ENCODE measurements around the gene HLCS. TPM values are rescaled to one million over a fixed set of nuclear protein-coding genes. Genes with fewer than 3 reads are reported as not detected.

Gene HLCS
- total RNA-seq, 6 experiments from 2014 or later: 20.3 to 24.5 (median 22.2) TPM

- Mint-ChIP-seq H3K9me3 (no peaks in the 10 kb centered on the region), H3K36me3 (ENCODE audit: low read depth) (peaks cover 3% of the 10 kb centered on the region; the same call in 1 of the 2 replicates), H3K27me3 (ENCODE audit: insufficient read depth) (peaks cover 2% of the 10 kb centered on the region; the same call in 1 of the 2 replicates), H3K27ac (no peak overlapping the region), H3K4me3 (no peak overlapping the region), H3K4me1 (ENCODE audit: low read depth) (peaks cover 16% of the 10 kb centered on the region)
- no peak for TF ChIP-seq CTCF (IDR thresholded peaks at IDR 0.05)
- DNase-seq: no peak
Observed at GRCh38 chr21:36804874-36805611, 161.4 kb downstream of the HLCS start.

DNA sequence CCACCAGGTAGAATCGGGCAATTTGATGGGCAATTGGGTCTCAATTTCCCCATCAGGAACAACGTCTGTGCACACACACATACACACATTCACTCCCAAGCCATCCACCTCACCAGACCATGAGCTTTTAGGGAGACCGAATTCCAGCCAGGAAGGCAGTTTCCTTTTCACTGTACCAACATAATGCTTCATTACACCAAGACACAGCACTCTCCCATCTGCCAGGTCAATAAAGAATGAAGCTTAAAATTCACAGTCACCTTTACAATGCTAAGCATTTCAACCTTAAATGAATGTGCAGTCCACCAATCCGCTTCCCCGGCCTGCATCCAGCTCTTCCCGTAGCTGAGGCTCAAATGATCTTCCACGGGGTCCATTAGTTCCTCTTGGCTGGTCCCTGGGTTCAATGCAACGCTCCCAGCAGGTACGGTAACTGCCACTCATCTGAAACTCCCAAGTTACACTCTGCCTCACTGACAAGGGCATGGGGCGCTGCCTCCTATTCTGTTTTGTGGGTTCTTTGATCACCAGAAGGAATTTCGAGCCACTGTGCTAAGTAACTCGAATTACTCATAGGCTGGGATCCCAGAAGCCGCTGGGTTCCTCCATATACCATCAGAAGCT lies 162.5 kb downstream of the HLCS start:
- H3K27me3 Mint-ChIP-seq (ENCODE audit: insufficient read depth): peaks cover 2% of the 10 kb centered on the region; the same call in 1 of the 2 replicates
- H3K27ac Mint-ChIP-seq: no peak overlapping the region
- no peak overlapping the region for H3K4me3 Mint-ChIP-seq

GRCh38 chr21:36803051-36803645 lies 163.3 kb downstream of the HLCS start:
- Mint-ChIP-seq H3K27ac (no peak overlapping the region), H3K9me3 (no peaks in the 10 kb centered on the region), H3K4me3 (no peak overlapping the region), H3K36me3 (ENCODE audit: low read depth) (peaks cover 10% of the 10 kb centered on the region), H3K4me1 (ENCODE audit: low read depth) (peaks cover 27% of the 10 kb centered on the region), H3K27me3 (ENCODE audit: insufficient read depth) (peaks cover 2% of the 10 kb centered on the region; the same call in 1 of the 2 replicates)
- no peak for DNase-seq
- TF ChIP-seq CTCF (IDR thresholded peaks at IDR 0.05): no peak

More for the DNA sequence above, 162.5 kb downstream of the HLCS start:
- no peaks in the 10 kb centered on the region for H3K9me3 Mint-ChIP-seq
- peaks cover 27% of the 10 kb centered on the region for H3K4me1 Mint-ChIP-seq (ENCODE audit: low read depth)
- peaks cover 8% of the 10 kb centered on the region for H3K36me3 Mint-ChIP-seq (ENCODE audit: low read depth)
- no peak for TF ChIP-seq CTCF (IDR thresholded peaks at IDR 0.05)
- DNase-seq: no peak

DNA sequence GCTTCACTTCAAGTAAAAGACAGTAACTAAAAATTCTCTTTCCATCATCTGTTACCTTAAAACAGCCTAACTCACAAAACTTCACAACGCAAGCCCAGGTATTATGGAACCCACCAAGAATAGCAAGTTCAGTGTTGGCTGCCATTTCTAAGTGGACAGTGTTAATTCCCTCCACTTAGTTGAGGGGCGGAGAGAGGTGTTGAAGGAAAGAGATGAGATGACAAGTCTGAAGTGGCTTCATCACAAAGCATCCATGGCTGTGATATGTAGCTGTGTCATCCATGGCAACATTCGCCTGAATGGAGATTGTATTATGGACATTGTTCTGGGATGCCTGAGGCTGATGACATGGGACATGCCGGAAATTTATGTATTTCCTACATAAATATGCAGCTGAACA lies 165.7 kb downstream of the HLCS start:
- H3K4me1 Mint-ChIP-seq (ENCODE audit: low read depth): peaks cover 17% of the 10 kb centered on the region
- TF ChIP-seq CTCF (IDR thresholded peaks at IDR 0.05): no peak
- no peak overlapping the region for H3K4me3 Mint-ChIP-seq
- H3K36me3 Mint-ChIP-seq (ENCODE audit: low read depth): peaks cover 19% of the 10 kb centered on the region
- no peaks in the 10 kb centered on the region for H3K27me3 Mint-ChIP-seq (ENCODE audit: insufficient read depth)
- H3K27ac Mint-ChIP-seq: no peak overlapping the region
- H3K9me3 Mint-ChIP-seq: peaks cover 11% of the 10 kb centered on the region
- DNase-seq: no peak

GRCh38 chr21:36799869-36800268 lies 166.6 kb downstream of the HLCS start:
- DNase-seq: peak; percentile 7
- no peak for TF ChIP-seq CTCF (IDR thresholded peaks at IDR 0.05)
- Mint-ChIP-seq H3K27me3 (ENCODE audit: insufficient read depth) (no peaks in the 10 kb centered on the region), H3K9me3 (peaks cover 13% of the 10 kb centered on the region), H3K27ac (peak overlapping the region; percentile 32), H3K4me1 (ENCODE audit: low read depth) (peaks cover 17% of the 10 kb centered on the region), H3K36me3 (ENCODE audit: low read depth) (peaks cover 23% of the 10 kb centered on the region), H3K4me3 (peak overlapping the region; percentile 44)

All from HFFc6 (cell line).